Hematopoietic multipotent progenitor cell (in vitro differentiated cells): ENCODE data around the gene ZNRF1. TPM values are rescaled to one million over a fixed set of nuclear protein-coding genes. Genes with fewer than 3 reads are reported as not detected.

Experiments used
- DNase-seq, 3 donors: peaks; one replicate each; pipeline ENCODE4 v3.0.0-alpha.2; 2011 to 2015; ENCODE audit warnings: low read depth in 2 of 3, low spot score in 2 of 3
- total RNA-seq: library from RNA; depleted of rRNA; stranded (reverse); fragments of >200 nt; gene quantifications from one replicate; pipeline ENCODE4 v1.2.3, GENCODE V29; 2012

The ZNRF1 gene
- total RNA-seq, 1 donor = 89.4 TPM

DNA sequence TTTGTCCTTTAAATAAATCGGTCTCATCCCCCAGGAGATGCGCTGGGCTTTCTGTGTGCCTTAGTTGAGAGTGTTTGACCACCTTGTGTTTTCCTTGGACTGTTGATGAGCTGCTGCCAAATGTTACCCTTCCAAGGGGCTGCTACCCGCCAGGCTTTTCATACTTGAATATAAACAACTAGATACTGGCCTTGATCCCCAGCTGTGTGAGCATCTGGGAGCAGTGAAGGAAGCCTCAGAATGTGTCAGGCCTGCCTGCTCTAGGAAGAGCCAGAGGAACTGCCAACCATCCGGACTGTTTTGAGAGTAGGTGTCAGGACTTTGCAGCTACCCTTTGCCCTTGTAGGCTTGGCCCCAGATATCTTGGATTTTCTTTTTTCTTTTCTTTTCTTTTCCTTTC, 60.0 kb downstream of the ZNRF1 start:
- no peak for DNase-seq

DNA sequence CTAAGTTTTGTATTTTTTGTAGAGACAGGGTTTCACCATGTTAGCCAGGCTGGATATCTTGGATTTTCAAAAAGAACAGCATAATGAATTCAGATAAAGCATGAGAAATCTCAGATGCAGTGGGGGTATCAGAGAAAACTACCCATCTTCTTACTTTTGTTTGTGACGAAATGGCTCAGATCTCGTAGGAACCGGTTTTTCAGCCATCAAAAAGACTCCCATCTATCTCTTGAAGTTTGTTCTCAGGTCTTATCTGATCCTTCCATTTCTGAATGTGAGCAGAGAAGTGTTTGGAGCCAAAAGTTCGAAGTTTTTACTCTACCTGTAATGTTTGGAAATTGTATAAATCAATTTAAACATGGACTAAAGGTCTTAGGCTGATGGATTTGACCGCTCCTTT, 60.6 kb downstream of the ZNRF1 start:
- no peak for DNase-seq

DNA sequence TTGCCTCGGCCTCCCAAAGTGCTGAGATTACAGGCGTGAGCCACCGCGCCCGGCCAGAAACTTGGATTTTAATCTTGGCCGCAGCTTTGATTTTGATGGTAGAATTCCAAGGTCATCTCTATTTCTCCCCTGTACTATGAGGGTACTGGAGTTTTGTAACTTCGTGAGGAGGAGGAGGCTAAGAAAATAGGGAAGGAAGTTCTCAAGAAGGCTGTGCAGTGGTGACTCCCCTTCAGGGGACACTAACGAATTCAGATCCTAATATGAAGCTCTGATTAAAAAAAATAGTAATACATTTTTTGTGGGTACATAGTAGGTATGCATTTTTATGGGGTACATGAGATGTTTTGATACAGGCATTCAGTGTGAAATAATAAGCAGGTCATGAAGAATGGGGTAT, 61.9 kb downstream of the ZNRF1 start:
- peak in 1 of 3 donors; percentile 42 for DNase-seq

DNA sequence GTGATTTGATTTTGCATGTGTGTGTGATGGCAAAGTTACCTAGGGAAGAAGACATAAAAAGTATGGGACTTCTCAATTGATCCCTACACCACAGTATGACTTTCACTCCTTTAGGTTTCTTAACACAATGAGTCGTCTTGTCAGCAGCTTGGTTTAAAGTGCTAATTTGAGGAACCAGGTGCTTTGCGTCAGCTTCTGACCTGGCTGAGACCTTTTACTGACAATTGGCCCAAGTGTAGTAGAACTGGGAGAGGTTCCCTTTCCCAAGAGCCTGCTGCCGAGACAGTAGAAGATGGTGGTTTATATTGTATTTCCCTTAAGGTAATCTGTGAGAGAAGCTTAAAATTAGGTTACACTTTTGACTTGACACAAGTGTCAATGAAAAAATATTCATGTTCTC, 62.8 kb downstream of the ZNRF1 start:
- no peak for DNase-seq

DNA sequence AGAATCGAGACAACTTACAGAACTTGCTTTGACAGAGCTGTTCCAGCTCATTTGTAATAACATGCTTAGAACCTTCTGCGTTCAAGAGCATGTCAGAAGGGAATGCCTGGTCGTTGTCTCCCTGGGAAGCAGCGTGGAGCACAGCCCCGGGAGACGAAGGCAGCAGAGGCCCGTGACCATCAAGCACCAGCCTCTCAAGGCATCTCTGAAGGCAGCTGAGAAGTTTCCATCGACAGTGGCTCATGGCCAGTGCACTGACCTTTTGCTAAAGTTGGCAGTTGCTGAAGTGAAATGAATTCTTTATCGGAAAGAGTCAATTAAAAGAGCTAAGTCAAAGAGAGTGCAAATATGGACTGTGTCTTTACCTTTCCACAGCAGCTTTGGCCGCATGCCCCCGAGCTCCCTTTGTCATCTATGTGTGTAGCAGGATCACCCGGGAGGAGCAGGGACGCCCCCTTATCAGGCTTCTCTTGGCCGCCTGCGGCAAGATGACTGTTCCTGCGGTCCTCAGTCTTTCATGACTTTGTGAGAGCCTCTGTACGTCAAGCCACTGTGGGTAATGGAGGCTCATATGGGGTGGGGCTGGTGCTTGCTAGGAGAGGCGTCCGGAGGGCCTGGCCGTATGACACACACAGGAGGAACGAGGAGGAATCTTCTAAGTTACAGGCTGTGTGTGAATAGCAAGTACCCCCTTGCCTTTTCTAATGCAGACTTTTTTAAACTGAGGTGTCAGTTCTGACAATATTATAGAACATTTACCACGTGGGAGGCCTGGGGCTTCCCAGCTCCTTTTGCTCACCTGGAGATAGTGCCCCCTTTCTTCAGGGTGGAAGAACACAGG, 63.5 kb downstream of the ZNRF1 start:
- no peak for DNase-seq

DNA sequence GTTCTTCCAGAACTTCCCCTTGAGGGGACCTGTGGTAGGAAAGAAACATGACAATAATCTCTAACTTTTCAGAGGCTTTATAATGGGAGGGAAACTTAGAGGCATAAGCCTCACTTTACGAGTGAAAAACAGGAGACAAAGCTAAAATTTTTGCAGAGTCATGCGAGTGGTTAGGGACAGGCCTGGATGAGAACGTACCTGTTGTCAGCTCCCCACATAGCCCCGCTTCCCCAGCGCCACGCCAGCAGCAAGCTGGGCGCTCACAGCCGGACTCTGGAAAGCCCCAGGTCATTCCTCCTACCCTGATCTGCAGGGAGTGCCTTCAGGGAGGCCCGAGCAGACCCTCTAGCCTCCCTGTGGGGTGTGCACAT, 64.1 kb downstream of the ZNRF1 start:
- DNase-seq = peak in 1 of 3 donors; percentile 42

DNA sequence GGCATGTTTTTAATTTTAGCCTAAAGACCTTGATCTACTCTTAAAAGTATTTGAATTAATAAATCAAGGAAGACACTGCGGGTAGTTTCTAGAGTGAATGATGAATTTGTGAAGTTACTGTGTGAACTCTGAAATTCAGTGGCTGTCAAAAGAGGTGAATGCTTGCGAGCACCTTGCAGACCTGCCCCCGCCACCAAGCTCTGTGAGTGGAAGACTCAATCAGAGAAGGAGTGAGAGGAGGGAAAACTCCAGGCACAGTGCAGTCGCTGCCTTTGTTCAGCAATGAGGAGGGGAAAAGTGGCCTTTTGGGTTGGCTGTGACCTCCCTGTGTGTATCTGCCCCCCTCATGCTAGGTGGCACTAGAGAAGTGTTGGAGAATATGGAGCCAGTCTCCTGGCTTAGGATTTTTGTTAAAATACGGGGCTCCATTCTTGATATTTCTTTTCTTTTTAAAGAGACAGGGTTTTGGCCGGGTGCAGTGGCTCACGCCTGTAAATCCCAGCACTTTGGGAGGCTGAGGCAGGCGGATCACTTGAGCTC, 64.8 kb downstream of the ZNRF1 start:
- no peak for DNase-seq

DNA sequence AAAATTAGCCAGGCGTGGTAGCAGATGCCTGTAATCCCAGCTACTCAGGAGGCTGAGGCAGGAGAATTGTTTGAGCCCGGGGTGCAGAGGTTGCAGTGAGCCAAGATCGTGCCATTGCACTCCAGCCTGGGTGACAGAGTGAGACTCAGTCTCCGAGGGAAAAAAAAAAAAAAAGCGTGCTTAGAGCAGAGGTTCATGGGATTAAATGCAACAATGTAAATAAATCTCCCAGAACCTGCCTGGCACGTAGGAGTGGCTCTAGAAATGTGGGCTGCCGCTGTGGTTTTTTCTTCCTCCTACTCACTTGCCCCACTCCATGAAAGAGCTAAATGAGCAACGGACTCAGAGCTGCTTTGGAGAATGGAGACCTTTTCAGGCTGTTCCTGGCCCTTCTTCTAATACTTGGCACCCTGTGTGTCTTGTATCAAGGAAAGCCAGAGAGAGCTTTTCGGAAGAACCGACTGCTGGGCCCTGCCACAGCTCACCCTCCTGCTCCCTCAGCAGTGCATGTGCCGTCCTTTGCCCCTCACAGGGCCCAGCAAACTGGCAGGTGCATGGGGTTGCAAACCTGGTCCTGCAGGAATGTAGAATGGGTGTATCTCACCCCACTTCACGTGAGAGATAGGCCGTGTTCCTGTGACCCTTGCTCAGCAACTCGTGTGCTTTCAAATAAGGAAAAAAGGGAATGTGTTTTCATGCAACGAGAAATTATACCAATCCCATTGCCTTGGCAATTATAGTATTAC, 65.8 kb downstream of the ZNRF1 start:
- DNase-seq = peak in 2 of 3 donors; percentile 81 to 84

DNA sequence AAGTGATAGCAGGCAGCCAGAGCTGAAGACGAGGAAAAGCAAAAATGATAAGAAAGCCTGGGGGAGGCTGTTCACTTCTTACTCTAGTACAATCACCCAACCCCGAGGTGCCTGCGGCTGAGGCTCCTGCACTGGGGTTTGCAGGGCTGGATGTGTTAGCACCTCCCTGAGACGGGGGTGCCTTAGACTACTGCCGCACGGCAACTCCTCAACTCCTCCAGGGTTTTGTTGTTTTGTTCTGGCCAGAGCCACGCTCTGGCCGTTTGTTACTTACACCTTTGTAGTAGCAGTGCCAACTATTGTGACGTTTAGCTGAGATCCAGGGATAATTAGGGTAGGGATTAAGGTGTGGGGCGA, 66.3 kb downstream of the ZNRF1 start:
- peak in 1 of 3 donors; percentile 43 for DNase-seq

DNA sequence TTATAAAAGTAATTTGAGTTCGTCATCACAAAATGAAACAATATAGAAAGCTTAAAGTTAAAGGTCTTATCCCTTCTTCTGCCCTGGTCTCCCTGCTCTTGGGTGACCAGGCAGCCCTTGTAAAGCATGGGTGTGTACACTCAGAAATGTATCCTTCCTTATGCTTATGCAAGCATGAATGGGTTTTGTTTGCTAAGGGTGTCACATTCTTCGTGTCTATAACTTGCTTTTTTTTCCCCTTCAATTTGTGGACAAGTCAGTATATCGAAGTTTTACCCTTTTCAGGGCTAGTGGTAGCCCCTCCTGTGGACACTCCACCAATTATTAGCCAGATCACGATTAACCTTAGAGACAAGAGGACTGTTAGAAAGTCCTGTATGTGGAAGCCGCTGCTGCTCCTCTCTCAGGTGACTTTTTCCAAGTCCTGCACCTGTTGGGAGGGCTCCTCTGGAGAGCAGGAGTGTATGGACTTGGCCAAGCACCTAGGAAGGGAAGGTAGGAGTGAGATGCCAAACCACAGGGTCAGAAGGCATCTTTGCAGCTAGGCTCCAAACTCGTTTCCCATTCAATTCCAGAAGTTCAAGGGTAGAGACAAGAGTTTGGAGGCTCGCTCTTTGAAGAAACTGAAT, 66.8 kb downstream of the ZNRF1 start:
- no peak for DNase-seq

DNA sequence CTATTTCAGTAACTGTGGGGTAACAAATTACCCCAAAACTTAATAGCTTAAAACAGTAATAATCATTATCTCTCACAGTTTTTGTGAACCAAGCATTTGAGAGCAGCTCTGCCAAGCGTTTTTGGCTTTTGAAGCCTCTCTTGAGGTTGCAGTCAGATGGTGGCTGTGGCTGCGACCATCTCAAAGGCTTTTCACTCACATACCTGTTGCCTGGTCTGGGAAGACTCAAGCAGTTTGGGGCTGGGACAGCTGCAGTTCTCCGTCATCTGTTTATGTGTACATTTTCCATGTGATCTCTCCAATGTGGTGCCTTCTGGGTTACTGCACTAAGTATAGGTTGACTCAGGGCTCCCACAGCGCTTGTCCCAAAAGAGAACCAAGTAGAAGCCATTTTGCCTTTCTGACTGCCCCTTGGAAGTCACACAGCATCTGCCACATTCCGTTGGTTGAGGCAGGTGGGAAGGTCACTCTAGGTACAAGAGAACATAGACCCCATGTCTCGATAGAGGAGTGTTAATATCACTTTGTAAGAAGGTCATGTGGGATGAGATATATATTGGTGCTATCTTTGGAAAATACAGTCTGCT, 68.1 kb downstream of the ZNRF1 start:
- no peak for DNase-seq

DNA sequence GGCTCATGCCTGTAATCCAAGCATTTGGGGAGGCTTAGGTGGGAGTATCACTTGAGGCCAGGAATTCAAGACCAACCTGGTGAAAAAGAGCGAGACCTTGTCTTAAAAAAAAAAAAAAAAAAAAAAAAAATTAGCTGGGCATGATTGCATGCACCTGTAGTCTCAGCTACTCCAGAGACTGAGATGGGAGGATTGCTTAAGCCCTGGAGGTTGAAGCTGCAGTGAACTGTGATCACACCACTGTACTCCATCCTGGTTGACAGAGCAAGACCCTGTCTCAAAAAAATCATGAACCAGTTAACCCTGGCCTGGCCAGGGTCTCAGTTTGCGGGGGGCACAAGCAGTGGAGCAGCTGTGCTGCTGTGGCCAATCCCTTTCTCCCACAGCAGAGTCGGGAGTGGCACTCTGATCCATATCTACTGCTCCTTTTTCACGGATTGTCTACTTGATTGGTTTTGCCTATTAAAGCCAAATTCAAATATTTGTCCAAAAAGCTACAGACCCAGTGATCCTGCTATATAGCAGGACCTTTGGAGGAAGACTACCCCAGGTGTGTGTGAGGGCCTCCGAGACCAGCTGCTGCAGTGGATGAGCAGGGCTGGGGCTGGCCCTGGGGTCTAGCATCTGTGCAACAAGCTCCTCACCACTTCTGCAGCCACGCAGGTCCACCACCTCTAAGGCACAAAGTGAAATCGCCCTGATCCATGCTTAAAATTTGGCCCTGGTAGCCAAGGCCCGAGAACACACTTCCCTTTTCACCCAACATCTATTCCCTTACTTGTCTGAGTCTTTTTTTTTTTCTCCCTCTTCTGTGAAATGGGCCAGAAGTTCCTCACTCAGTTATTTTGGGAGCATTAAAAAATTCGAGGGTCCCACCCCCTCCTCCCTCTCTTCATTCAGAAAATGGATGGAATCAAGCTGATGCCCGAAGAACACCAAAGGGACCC, 69.5 kb downstream of the ZNRF1 start:
- no peak for DNase-seq

DNA sequence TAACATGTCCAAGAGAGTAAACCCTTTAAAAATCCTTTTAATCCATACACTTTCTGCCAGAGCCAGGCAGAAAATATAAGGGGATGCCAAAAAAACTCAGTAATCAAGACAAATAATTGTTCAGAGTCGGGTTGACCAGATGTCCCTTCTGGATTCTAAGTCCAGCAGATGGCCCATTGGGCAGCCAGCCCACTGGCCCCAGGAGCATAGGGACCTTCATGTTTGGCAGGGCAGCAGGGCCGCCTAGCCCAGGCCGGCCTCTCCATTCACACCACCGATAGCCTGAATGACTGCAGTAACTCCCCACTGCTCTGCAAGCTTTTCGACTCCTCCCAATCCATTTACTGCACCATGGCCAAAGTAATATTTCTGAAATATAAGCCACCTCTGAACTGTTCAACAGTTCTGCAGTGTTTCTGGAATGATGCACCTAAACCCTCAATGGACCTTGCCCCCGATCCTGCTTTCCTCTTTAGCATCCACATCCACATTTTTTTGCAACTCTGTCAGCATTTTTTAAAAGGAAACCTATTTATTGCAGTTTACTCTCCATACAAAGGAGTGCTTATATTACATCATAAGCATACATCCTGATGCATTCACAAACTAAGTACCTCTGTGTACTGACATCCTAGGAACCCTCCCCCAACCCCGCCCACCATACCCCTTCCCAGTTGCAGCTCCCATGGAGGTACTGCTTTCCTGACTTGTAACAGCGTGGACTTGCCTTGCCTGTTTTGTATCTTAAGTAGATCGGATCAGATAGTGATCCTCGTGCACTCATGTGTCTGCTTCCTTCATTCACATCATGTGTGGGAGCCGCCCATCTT, 71.4 kb downstream of the ZNRF1 start:
- DNase-seq = no peak

DNA sequence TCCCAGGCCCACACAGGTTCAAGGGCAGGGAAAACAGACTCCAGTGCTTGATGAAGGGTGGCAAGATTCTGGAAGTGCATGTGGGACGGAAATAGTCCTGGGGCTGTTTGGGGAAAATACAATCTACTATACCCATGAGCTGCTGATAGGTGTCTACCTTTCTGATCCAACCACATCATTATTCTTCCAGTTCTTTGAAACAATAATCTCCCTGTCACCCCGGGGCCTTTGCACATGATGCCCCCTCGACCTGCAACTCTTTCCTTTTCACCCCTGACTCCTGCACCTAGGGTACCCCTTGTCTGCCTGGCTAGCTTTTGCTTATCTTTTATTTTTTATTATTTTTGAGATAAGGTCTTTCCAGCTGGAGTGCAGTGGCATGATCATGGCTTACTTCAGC, 72.8 kb downstream of the ZNRF1 start:
- DNase-seq = no peak

DNA sequence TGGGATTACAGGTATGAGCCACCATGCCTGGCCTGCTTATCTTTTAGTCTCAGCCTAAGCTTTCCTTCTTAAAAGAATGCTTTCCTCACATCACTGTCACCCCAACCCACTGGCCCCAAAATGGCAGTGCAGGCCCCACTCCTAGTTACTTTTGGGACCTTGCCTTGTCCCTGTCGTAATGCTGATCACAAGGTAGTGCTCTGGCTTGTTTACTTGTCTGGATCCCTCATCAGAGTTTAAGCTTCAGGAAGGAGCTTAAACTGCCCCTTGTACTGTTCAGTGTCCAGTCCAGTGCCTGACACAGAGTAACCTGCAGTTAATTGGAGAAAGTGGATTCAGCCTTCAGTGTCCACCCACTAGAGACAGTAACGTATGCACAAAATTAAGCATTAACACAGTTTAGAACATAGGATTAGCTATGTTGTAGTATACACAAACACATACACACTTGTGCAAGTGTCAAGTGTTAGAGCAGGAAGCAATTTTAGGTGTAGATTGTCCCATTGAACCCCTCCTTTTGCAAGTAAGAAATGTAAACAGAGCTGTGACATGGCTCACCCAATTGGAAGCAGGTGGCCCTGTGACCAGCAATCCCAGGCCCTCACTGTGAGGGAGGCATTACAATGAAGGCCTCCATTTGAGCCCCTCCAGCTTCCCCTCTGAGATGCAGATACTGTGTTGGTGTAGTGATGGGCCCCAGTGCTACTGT, 73.6 kb downstream of the ZNRF1 start:
- no peak for DNase-seq

DNA sequence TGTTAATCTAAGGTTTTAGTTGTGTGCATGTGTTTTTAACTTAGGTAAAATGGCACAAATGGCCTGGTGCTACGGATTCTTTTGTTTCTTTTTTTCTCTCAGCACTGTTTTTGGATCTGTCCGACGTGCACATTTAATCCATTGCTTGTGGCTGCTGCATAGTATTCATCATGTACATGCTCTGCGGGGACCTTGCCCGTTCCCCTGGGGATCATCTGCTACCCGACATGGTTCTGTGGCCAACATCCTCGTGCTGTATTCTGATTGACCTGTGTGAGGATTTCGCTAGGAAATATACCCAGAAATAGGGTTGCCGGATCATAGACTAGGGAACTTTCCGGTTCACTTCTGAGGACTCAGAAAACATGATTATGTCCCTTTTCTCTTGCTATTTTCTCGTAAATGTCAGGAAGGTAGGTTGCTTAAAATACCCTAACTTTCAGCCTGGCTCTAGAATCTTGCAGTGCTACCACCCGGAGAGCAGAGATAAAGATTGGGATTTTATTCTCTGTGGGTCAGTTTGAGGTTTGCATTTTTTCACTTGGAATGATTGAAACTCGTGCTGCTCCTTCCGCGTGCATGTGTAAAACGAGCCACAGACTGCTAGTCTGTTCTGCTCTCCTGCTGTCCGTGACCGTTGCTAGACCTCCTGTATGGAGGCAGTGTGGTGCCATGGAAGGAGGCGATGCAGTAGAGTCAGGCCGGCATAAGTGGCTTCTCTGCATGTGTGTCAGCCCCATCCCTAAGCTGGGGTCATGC, 74.9 kb downstream of the ZNRF1 start:
- DNase-seq = no peak

DNA sequence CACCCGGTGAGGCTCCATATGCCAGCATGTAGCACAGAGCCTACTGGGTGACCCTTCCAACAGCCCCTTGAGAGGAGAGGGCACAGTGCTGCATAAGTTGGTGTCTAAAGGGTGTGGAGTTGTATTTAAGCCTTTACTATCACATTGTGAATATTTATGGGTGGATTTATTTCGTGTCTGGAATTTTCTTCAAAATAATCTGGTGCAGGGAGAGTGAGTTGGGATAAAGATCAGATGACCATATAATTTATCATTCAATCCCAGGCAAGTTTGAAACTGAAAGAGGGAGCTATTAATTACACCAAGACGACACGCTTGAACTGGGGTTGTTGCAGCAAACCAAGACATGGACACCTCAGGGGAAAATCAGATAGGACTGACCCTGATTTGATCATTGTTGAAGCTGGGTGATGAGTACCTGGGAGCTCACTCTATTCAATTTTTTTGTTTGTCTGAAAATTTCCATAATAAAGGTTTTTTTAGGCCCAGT, 75.5 kb downstream of the ZNRF1 start:
- DNase-seq = no peak
